Measurements from ENCODE around the gene MYZAP.

Gene MYZAP

DNA sequence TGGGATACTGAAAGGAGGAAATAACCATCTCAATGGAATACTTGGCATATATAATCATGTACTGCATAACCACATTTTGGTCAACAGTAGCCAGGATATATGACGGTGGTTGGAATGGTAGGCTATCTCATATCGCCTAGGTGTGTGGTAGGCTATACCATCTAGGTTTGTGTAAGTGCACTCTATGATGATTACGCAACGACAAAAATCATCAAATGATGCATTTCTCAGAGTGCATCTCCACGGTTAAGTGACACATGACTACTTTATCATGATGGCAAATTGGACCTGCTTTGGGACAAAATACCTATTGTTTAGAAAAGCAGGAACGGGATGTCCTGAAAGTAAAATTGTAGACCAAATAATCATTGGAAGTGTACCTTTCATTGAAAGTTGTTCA lies 2.8 kb downstream of the MYZAP start:
- no peak overlapping the region for H3K4me3 ChIP-seq (replicated peaks in 1 of 2; ENCODE audit: low read depth in 2 of 2, low read length in 2 of 2)
- TF ChIP-seq, protein P1, sequence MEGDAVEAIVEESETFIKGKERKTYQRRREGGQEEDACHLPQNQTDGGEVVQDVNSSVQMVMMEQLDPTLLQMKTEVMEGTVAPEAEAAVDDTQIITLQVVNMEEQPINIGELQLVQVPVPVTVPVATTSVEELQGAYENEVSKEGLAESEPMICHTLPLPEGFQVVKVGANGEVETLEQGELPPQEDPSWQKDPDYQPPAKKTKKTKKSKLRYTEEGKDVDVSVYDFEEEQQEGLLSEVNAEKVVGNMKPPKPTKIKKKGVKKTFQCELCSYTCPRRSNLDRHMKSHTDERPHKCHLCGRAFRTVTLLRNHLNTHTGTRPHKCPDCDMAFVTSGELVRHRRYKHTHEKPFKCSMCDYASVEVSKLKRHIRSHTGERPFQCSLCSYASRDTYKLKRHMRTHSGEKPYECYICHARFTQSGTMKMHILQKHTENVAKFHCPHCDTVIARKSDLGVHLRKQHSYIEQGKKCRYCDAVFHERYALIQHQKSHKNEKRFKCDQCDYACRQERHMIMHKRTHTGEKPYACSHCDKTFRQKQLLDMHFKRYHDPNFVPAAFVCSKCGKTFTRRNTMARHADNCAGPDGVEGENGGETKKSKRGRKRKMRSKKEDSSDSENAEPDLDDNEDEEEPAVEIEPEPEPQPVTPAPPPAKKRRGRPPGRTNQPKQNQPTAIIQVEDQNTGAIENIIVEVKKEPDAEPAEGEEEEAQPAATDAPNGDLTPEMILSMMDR (IDR thresholded peaks at IDR 0.05; ENCODE audit: low read depth, low read length) = no peak
- no peak for DNase-seq (ENCODE audit: low read depth in 2 of 2)

DNA sequence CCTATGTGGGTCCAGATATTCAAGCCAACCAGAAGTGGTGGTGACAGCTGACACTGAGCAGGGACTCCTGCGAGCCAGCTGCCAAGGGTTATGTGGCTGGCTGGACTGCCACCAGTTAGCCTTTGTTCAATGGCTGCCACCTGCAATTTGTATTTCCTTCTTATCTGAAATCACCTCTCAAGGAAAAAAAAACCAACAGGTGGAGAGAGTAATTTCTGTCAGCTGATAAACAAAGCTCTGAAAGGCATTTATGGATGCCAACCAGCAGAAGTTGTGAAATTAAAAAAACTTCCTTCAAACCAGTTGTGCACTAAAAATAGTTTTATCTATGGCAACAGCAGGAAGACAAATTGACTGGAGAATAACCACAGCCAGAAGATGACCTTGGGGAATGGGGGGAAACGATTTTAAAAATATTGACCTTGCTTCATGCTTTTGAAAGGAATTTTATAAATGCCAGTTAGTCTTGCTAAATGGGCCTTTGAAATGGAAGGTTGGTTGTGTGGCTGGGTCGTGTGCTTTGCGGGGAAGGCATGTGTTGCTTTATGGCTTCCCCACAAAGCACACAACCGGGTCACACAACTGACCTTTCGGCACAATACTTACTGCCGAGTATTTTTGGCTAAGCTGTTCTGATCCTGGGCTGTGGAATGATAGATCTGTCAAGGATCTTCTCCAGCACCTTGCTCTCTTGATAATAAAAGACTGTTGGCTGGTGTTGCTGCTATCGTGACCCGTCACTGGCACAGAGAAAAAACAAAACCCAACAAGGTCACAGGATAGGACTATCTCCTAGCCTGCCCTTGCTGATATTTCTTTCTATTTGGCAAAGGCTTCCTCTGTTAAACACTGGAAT lies 3.5 kb downstream of the MYZAP start:
- DNase-seq (ENCODE audit: low read depth in 2 of 2) = peak in 1 of 2 donors; percentile 39
- H3K4me3 ChIP-seq (replicated peaks in 1 of 2; ENCODE audit: low read depth in 2 of 2, low read length in 2 of 2) = no peak overlapping the region
- TF ChIP-seq, protein P1 (IDR thresholded peaks at IDR 0.05; ENCODE audit: low read depth, low read length) = no peak

DNA sequence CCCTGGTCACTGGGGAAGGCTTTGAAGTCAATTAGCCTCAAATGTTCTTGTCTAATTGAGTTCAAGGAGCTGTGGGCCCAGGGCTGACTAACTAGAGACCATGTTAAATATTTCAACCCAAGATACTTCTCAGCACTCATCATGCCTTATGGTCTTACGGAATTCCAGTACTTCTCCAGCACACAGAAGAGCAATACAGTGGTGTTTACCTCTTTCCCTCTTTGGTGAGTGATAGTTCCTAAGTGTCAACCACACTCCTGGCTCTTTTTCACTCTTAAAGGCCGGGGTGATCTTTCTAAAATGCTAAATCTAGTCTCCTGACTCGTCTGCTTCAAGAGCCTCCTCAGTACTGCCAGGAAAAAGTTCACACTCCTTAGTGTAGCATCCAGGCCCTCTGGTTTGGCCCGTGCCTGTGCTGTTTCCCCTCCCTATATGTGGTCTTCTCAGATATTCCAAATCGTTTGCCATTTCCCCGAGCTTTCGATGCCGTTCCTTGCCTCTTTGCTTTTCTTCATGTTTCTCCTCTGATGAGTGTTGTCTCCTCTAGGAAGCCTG lies 4.7 kb downstream of the MYZAP start:
- TF ChIP-seq, protein P1 (IDR thresholded peaks at IDR 0.05; ENCODE audit: low read depth, low read length) = no peak
- DNase-seq (ENCODE audit: low read depth in 2 of 2) = no peak
- H3K4me3 ChIP-seq (replicated peaks in 1 of 2; ENCODE audit: low read depth in 2 of 2, low read length in 2 of 2) = no peak overlapping the region

DNA sequence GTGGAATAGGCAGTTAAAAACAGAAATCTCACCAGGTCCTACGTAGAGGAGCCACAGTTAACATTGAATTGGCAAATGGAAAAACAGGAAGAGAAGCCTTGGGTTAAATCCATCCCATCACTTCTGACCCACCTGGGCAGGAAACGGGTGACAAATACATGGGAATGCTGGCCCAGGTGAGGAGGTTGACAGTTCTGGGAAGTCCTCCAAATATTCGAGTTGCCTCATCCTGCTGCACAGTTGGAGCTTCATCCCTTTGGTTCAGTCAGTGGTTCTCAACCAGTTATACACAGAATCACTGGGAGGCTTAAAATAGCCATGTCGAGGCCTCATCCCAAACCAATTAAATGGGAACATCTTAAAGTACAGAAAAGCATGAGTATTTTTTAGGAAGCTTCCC lies 5.3 kb downstream of the MYZAP start:
- H3K4me3 ChIP-seq (replicated peaks in 1 of 2; ENCODE audit: low read depth in 2 of 2, low read length in 2 of 2) = no peak overlapping the region
- DNase-seq (ENCODE audit: low read depth in 2 of 2) = peak in 1 of 2 donors; percentile 14
- TF ChIP-seq, protein P1 (IDR thresholded peaks at IDR 0.05; ENCODE audit: low read depth, low read length) = no peak

DNA sequence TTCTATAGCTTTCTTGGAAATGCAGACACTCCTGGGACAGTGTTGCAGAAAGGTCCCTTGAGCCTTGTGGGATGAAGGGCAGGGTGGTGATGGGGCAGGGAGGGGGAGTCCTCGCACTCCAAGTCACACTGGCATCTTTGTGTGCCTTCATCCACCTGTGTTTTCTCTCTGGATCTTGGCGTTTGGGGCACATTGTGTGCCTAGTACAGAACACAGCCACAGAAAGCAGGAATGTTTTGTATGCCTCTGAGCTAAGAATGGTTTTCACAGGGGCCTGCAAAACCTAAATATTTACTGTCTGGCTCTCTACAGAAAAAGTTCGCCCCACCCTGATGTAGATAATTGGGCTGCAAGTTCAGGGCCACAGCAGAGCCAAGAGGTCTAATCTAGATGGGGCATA lies 5.7 kb downstream of the MYZAP start:
- H3K4me3 ChIP-seq (replicated peaks in 1 of 2; ENCODE audit: low read depth in 2 of 2, low read length in 2 of 2) = no peak overlapping the region
- no peak for DNase-seq (ENCODE audit: low read depth in 2 of 2)
- TF ChIP-seq, protein P1 (IDR thresholded peaks at IDR 0.05; ENCODE audit: low read depth, low read length) = no peak

DNA sequence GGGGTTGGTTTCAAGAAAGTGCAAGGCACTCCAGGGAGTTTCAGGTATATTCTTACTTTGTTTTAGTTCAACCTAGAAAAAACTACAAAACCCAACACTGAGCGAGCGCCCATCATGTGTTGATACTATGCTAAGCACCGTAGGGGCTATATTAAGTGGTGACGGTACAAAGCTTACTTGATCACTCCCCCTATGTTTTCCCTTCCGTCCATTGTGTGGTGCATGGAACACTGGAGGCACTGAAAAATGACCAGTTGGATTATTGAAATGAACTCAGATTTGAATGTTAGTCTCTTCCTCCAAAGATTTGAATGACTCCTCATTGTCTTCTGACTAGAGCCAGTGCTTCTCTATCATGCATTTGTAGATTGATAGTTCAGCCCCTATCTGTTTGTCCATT lies 6.6 kb downstream of the MYZAP start:
- DNase-seq (ENCODE audit: low read depth in 2 of 2) = no peak
- H3K4me3 ChIP-seq (replicated peaks in 1 of 2; ENCODE audit: low read depth in 2 of 2, low read length in 2 of 2) = no peak overlapping the region

More for the DNA sequence above, 6.6 kb downstream of the MYZAP start:
- TF ChIP-seq, protein P1 (IDR thresholded peaks at IDR 0.05; ENCODE audit: low read depth, low read length) = no peak

Data from cardiac fibroblast (primary cell).